Astrocyte of the spinal cord (primary cell): ENCODE data around the gene LRRC15.

ENCODE experiments used
- DNase-seq: peaks from one replicate; pipeline ENCODE4 v3.0.0; 2011; ENCODE audit warnings: low read depth, low spot score
- H3K4me3 ChIP-seq: 2 replicates; pipeline ENCODE4 v1.5.1; 2011; ENCODE audit warnings: low read depth, mild to moderate bottlenecking, low read length, moderate library complexity
- CTCF ChIP-seq: IDR thresholded peaks from 2 replicates; pipeline ENCODE4 v1.5.1; 2012; ENCODE audit warnings: low read depth, mild to moderate bottlenecking, low read length, inconsistent platforms
- in situ Hi-C: cut with HindIII; loops from 2 replicates; pipeline ENCODE4 v1.10.0; 2017; ENCODE audit warnings: low sequenced_read_pairs

Gene LRRC15

GRCh38 chr3:194387276-194387675 is 17.7 kb upstream of the LRRC15 start:
- no peak for TF ChIP-seq CTCF
- in situ Hi-C loops = no loop called here
- H3K4me3 ChIP-seq = no peak overlapping the region
- no peak for DNase-seq

DNA sequence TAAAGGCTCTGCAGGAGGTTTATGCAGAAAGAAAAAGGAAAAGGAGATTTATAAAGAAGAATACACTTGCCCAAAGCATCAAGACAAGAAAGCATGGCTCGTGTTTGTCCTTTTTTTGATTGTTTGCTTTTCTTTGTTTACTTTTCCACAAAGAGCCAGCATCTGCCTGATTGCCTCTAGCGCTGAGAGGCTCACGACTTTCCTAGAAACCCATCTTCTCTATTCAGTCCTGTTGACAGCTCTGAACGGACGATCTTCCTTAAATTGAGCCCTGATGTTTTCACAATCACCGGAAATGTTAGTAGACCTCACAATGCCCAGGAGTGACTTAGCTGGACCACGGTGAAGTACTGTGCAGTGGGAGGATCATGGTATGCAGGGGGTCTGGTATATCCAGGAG is 17.1 kb upstream of the LRRC15 start:
- no peak overlapping the region for H3K4me3 ChIP-seq
- in situ Hi-C loops = no loop called here
- TF ChIP-seq CTCF = no peak
- DNase-seq = no peak

- no peak for TF ChIP-seq CTCF
- in situ Hi-C loops = no loop called here
- DNase-seq = no peak
- no peak overlapping the region for H3K4me3 ChIP-seq
These were observed 16.5 kb upstream of the LRRC15 start for GRCh38 chr3:194386066-194386465.

GRCh38 chr3:194384569-194385001 is 15.0 kb upstream of the LRRC15 start:
- TF ChIP-seq CTCF = no peak
- no peak for DNase-seq
- no peak overlapping the region for H3K4me3 ChIP-seq
- in situ Hi-C loops = no loop called here

- no peak for TF ChIP-seq CTCF
- no peak for DNase-seq
- no peak overlapping the region for H3K4me3 ChIP-seq
- in situ Hi-C loops = no loop called here
These were observed 14.6 kb upstream of the LRRC15 start for GRCh38 chr3:194384156-194384555.

- in situ Hi-C loops = no loop called here
- no peak for DNase-seq
- no peak for TF ChIP-seq CTCF
- H3K4me3 ChIP-seq = no peak overlapping the region
These were observed 13.9 kb upstream of the LRRC15 start for GRCh38 chr3:194383276-194383940.

DNA sequence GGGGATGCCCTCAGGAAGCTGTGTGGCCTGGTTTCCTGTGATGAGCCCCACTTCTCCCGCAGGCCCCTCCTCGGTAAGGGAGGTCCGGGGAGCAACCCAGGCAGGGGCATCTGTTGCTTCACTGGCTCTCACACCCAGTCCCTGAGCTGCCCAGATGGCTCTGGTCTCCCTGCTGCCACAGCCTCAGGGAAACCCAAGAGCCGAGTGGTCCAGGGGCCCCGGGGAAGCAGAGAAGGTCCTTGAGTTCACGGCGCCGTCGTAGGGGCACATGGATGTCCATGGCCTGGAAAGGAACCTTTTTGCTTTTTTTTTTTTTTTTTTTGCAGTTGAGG is 13.3 kb upstream of the LRRC15 start:
- TF ChIP-seq CTCF = no peak
- in situ Hi-C loops = no loop called here
- no peak for DNase-seq
- H3K4me3 ChIP-seq = no peak overlapping the region
